ENCODE results near the gene MRTFB. TPM values are rescaled to one million over a fixed set of nuclear protein-coding genes. Genes with fewer than 3 reads are reported as not detected.

MRTFB gene
- total RNA-seq, 2 experiments from 2014 or later: 18.0 to 19.4 TPM

- Mint-ChIP-seq H3K9me3 (no peaks in the 10 kb centered on the region), H3K27me3 (no peaks in the 10 kb centered on the region), H3K36me3 (ENCODE audit: low read depth) (peaks cover 85% of the 10 kb centered on the region), H3K27ac (no peak overlapping the region), H3K4me3 (no peak overlapping the region), H3K4me1 (ENCODE audit: low read depth) (no peaks in the 10 kb centered on the region)
- peaks cover 50% of the 10 kb centered on the region for H3K36me3 ChIP-seq (ENCODE audit: insufficient read depth, low read length)
- ChIA-PET CTCF (no interaction called here), POLR2A (no interaction called here)
- no peaks in the 10 kb centered on the region for H3K9me3 ChIP-seq (ENCODE audit: control insufficient read depth in 1 of 2, insufficient read depth in 1 of 2, low read length in 2 of 2)
- no peak overlapping the region for H3K27ac ChIP-seq (ENCODE audit: low read depth in 1 of 2, low read length in 2 of 2)
- H3K4me1 ChIP-seq (ENCODE audit: insufficient read depth, low read length): no peaks in the 10 kb centered on the region
- no peak for TF ChIP-seq CTCF (IDR thresholded peaks at IDR 0.05)
- no peaks in the 10 kb centered on the region for H3K27me3 ChIP-seq (ENCODE audit: control insufficient read depth in 1 of 2, insufficient read depth in 2 of 2, low read length in 2 of 2)
- no peak overlapping the region for H3K4me3 ChIP-seq (ENCODE audit: low read length)
- ATAC-seq (ENCODE audit: poor library complexity) (no peak), DNase-seq (no peak)
- intact Hi-C loops (cut with DNase I, micrococcal nuclease): no loop called here
These were observed 180.3 kb downstream of the MRTFB start for GRCh38 chr16:14251419-14251818.

- CTCF ChIA-PET: no interaction called here
- no peaks in the 10 kb centered on the region for H3K4me1 ChIP-seq (ENCODE audit: insufficient read depth, low read length)
- no peaks in the 10 kb centered on the region for H3K27me3 Mint-ChIP-seq
- peaks cover 39% of the 10 kb centered on the region for H3K36me3 ChIP-seq (ENCODE audit: insufficient read depth, low read length)
- POLR2A ChIA-PET: no interaction called here
- H3K27ac ChIP-seq (ENCODE audit: low read depth in 1 of 2, low read length in 2 of 2): no peak overlapping the region
- no peaks in the 10 kb centered on the region for H3K4me1 Mint-ChIP-seq (ENCODE audit: low read depth)
- no peak overlapping the region for H3K4me3 ChIP-seq (ENCODE audit: low read length)
- intact Hi-C loops (cut with DNase I, micrococcal nuclease): no loop called here
- H3K27ac Mint-ChIP-seq: no peak overlapping the region
- DNase-seq: no peak
- H3K27me3 ChIP-seq (ENCODE audit: control insufficient read depth in 1 of 2, insufficient read depth in 2 of 2, low read length in 2 of 2): no peaks in the 10 kb centered on the region
- no peak for TF ChIP-seq CTCF (IDR thresholded peaks at IDR 0.05)
- ATAC-seq (ENCODE audit: poor library complexity): no peak
- H3K9me3 Mint-ChIP-seq: no peaks in the 10 kb centered on the region
- H3K9me3 ChIP-seq (ENCODE audit: control insufficient read depth in 1 of 2, insufficient read depth in 1 of 2, low read length in 2 of 2): no peaks in the 10 kb centered on the region
- peaks cover 88% of the 10 kb centered on the region for H3K36me3 Mint-ChIP-seq (ENCODE audit: low read depth)
- no peak overlapping the region for H3K4me3 Mint-ChIP-seq
These were observed 181.7 kb downstream of the MRTFB start for GRCh38 chr16:14252860-14253259.

GRCh38 chr16:14263011-14263410, 191.9 kb downstream of the MRTFB start:
- DNase-seq (no peak), ATAC-seq (ENCODE audit: poor library complexity) (no peak)
- no peaks in the 10 kb centered on the region for H3K9me3 ChIP-seq (ENCODE audit: control insufficient read depth in 1 of 2, insufficient read depth in 1 of 2, low read length in 2 of 2)
- H3K27me3 ChIP-seq (ENCODE audit: control insufficient read depth in 1 of 2, insufficient read depth in 2 of 2, low read length in 2 of 2): no peaks in the 10 kb centered on the region
- H3K4me1 ChIP-seq (ENCODE audit: insufficient read depth, low read length): no peaks in the 10 kb centered on the region
- no peak overlapping the region for H3K27ac Mint-ChIP-seq
- no peak overlapping the region for H3K4me3 ChIP-seq (ENCODE audit: low read length)
- no peaks in the 10 kb centered on the region for H3K27me3 Mint-ChIP-seq
- CTCF ChIA-PET: no interaction called here
- no peak overlapping the region for H3K27ac ChIP-seq (ENCODE audit: low read depth in 1 of 2, low read length in 2 of 2)
- H3K36me3 Mint-ChIP-seq (ENCODE audit: low read depth): peaks cover 89% of the 10 kb centered on the region
- no peaks in the 10 kb centered on the region for H3K9me3 Mint-ChIP-seq
- intact Hi-C loops (cut with DNase I, micrococcal nuclease): no loop called here
- H3K4me1 Mint-ChIP-seq (ENCODE audit: low read depth): no peaks in the 10 kb centered on the region
- POLR2A ChIA-PET: no interaction called here
- H3K4me3 Mint-ChIP-seq: no peak overlapping the region
- no peak for TF ChIP-seq CTCF (IDR thresholded peaks at IDR 0.05)
- H3K36me3 ChIP-seq (ENCODE audit: insufficient read depth, low read length): peaks cover 39% of the 10 kb centered on the region
